KMS-11 (cell line): ENCODE results near the gene MYH4.

Experiments used
- H2AFZ ChIP-seq: fragments of 200-600 bp; sonication (generic); 2 replicates; pipeline ENCODE4 v1.6.1; 2016; ENCODE audit warnings: antibody characterized with exemption, mixed run types, low read depth
- H3K27ac ChIP-seq: fragments of 200-600 bp; sonication (generic); 2 replicates; pipeline ENCODE4 v1.6.1; 2016; ENCODE audit warnings: mild to moderate bottlenecking, mixed run types
- H3K27me3 ChIP-seq: fragments of 200-600 bp; sonication (generic); 2 replicates; pipeline ENCODE4 v1.6.1; 2017; ENCODE audit warnings: mild to moderate bottlenecking, low read depth, mixed run types, moderate library complexity; ENCODE audit not compliant: insufficient read depth
- H3K36me3 ChIP-seq: fragments of 200-600 bp; sonication (generic); 2 replicates; pipeline ENCODE4 v1.6.1; 2017; ENCODE audit warnings: mild to moderate bottlenecking, mixed run types; ENCODE audit not compliant: insufficient read depth
- H3K4me1 ChIP-seq: fragments of 200-600 bp; sonication (generic); 2 replicates; pipeline ENCODE4 v1.6.1; 2016; ENCODE audit warnings: mild to moderate bottlenecking, low read depth, mixed run types; ENCODE audit not compliant: poor library complexity, severe bottlenecking
- H3K4me2 ChIP-seq: fragments of 200-600 bp; sonication (generic); 2 replicates; pipeline ENCODE4 v1.7.0; 2016; ENCODE audit warnings: mild to moderate bottlenecking, mixed run types
- H3K4me3 ChIP-seq: fragments of 200-600 bp; sonication (generic); IDR thresholded peaks from 2 replicates; pipeline ENCODE4 v1.6.1; 2017; ENCODE audit warnings: low read depth, low read length, mixed read lengths; ENCODE audit not compliant: insufficient read depth
- H3K79me2 ChIP-seq: fragments of 200-600 bp; sonication (generic); 2 replicates; pipeline ENCODE4 v1.6.1; 2016; ENCODE audit warnings: low read depth, mixed run types; ENCODE audit not compliant: insufficient read depth
- H3K9ac ChIP-seq: fragments of 200-600 bp; sonication (generic); 2 replicates; pipeline ENCODE4 v1.6.1; 2016; ENCODE audit warnings: mild to moderate bottlenecking, mixed run types
- H4K20me1 ChIP-seq: fragments of 200-600 bp; sonication (generic); 2 replicates; pipeline ENCODE4 v1.6.1; 2016; ENCODE audit warnings: mild to moderate bottlenecking, mixed run types; ENCODE audit not compliant: insufficient read depth
- TF ChIP-seq, protein P1 (sequence below): fragments of 200-600 bp; sonication (generic); conservative IDR thresholded peaks from 2 replicates; pipeline ENCODE4 v1.6.1; 2017; ENCODE audit warnings: low read depth, mild to moderate bottlenecking, antibody characterized with exemption, low read length, moderate library complexity, mixed read lengths

The MYH4 gene

GRCh38 chr17:10396524-10397163 lies 72.7 kb downstream of the MYH4 start:
- Histone ChIP-seq H3K4me1 (no peaks in the 10 kb centered on the region), H3K9ac (no peak overlapping the region), H3K4me3 (no peak overlapping the region), H2AFZ (no peak overlapping the region), H4K20me1 (no peaks in the 10 kb centered on the region), H3K27me3 (no peaks in the 10 kb centered on the region), H3K27ac (no peak overlapping the region), H3K79me2 (no peaks in the 10 kb centered on the region), H3K4me2 (no peak overlapping the region), H3K36me3 (no peaks in the 10 kb centered on the region)
- TF ChIP-seq, protein P1, sequence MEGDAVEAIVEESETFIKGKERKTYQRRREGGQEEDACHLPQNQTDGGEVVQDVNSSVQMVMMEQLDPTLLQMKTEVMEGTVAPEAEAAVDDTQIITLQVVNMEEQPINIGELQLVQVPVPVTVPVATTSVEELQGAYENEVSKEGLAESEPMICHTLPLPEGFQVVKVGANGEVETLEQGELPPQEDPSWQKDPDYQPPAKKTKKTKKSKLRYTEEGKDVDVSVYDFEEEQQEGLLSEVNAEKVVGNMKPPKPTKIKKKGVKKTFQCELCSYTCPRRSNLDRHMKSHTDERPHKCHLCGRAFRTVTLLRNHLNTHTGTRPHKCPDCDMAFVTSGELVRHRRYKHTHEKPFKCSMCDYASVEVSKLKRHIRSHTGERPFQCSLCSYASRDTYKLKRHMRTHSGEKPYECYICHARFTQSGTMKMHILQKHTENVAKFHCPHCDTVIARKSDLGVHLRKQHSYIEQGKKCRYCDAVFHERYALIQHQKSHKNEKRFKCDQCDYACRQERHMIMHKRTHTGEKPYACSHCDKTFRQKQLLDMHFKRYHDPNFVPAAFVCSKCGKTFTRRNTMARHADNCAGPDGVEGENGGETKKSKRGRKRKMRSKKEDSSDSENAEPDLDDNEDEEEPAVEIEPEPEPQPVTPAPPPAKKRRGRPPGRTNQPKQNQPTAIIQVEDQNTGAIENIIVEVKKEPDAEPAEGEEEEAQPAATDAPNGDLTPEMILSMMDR, result no peak

GRCh38 chr17:10394201-10394887 lies 75.0 kb downstream of the MYH4 start:
- TF ChIP-seq, protein P1, result no peak
- no peaks in the 10 kb centered on the region for H3K27me3 ChIP-seq
- H3K4me1 ChIP-seq, result no peaks in the 10 kb centered on the region
- H2AFZ ChIP-seq, result no peak overlapping the region
- no peak overlapping the region for H3K4me2 ChIP-seq
- H3K79me2 ChIP-seq, result no peaks in the 10 kb centered on the region
- H3K4me3 ChIP-seq, result no peak overlapping the region
- no peaks in the 10 kb centered on the region for H4K20me1 ChIP-seq
- H3K27ac ChIP-seq, result no peak overlapping the region
- no peak overlapping the region for H3K9ac ChIP-seq
- H3K36me3 ChIP-seq, result no peaks in the 10 kb centered on the region
